Kidney glomerular epithelial cell (primary cell): ENCODE measurements around the gene GPR183.

Experiments
- DNase-seq: peaks from one replicate; lab custom pipeline; 2025; lab: John Stamatoyannopoulos, UW

Gene GPR183

GRCh38 chr13:99339230-99339721 is 32.1 kb upstream of the GPR183 start:
- no peak for DNase-seq

GRCh38 chr13:99335603-99336002 is 28.4 kb upstream of the GPR183 start:
- no peak for DNase-seq

GRCh38 chr13:99335087-99335486 is 27.9 kb upstream of the GPR183 start:
- DNase-seq, result no peak

- DNase-seq, result no peak
Observed at GRCh38 chr13:99334221-99334620, 27.0 kb upstream of the GPR183 start.

GRCh38 chr13:99332456-99332855 is 25.3 kb upstream of the GPR183 start:
- DNase-seq, result no peak

GRCh38 chr13:99331881-99332293 is 24.7 kb upstream of the GPR183 start:
- no peak for DNase-seq

- no peak for DNase-seq
Observed at GRCh38 chr13:99330942-99331341, 23.7 kb upstream of the GPR183 start.

GRCh38 chr13:99329477-99329876 is 22.3 kb upstream of the GPR183 start:
- DNase-seq, result no peak

GRCh38 chr13:99327761-99328160 is 20.6 kb upstream of the GPR183 start:
- DNase-seq, result no peak

- DNase-seq, result no peak
Observed at GRCh38 chr13:99327126-99327525, 19.9 kb upstream of the GPR183 start.

- DNase-seq, result no peak
Observed at GRCh38 chr13:99326012-99326411, 18.8 kb upstream of the GPR183 start.

GRCh38 chr13:99323488-99323887 is 16.3 kb upstream of the GPR183 start:
- peak; percentile 40 for DNase-seq

- DNase-seq, result no peak
Observed at GRCh38 chr13:99322297-99323103, 15.3 kb upstream of the GPR183 start.

GRCh38 chr13:99321709-99322108 is 14.5 kb upstream of the GPR183 start:
- DNase-seq, result no peak

- peak; percentile 48 for DNase-seq
Observed at GRCh38 chr13:99320693-99321481, 13.7 kb upstream of the GPR183 start.

- no peak for DNase-seq
Observed at GRCh38 chr13:99316657-99317256, 9.6 kb upstream of the GPR183 start.

- DNase-seq, result no peak
Observed at GRCh38 chr13:99316224-99316623, 9.0 kb upstream of the GPR183 start.

- no peak for DNase-seq
Observed at GRCh38 chr13:99315186-99315585, 8.0 kb upstream of the GPR183 start.

- DNase-seq, result no peak
Observed at GRCh38 chr13:99314640-99315176, 7.5 kb upstream of the GPR183 start.

GRCh38 chr13:99313941-99314340 is 6.7 kb upstream of the GPR183 start:
- DNase-seq, result no peak

- DNase-seq, result peak; percentile 27
Observed at GRCh38 chr13:99313501-99313900, 6.3 kb upstream of the GPR183 start.

- peak; percentile 26 for DNase-seq
Observed at GRCh38 chr13:99312493-99312883, 5.3 kb upstream of the GPR183 start.
